H1 (cell line): Measurements from ENCODE around the gene CALML5.

Source experiments
- CREB1 ChIP-seq: IDR thresholded peaks from 2 replicates; pipeline ENCODE4 v1.6.1; 2012; ENCODE audit warnings: inconsistent platforms
- EP300 ChIP-seq, 2 experiments: IDR thresholded peaks; 1 replicate in 1 of 2; 2 replicates in 1 of 2; pipeline ENCODE4 v1.6.1; 2011 to 2012; ENCODE audit warnings: low read depth in 2 of 2, low read length in 2 of 2, mild to moderate bottlenecking in 2 of 2, borderline replicate concordance in 1 of 2, inconsistent platforms in 1 of 2, moderate library complexity in 1 of 2
- EZH2 ChIP-seq: fragments of 200-600 bp; sonication (generic); IDR thresholded peaks from 2 replicates; pipeline ENCODE4 v1.7.1; 2012; ENCODE audit warnings: low read depth, mild to moderate bottlenecking, moderate library complexity, low read length, inconsistent platforms; ENCODE audit not compliant: severe bottlenecking
- POLR2A ChIP-seq, 2 experiments: IDR thresholded peaks; 1 replicate in 1 of 2; 2 replicates in 1 of 2; pipeline ENCODE4 v1.6.1; 2011; ENCODE audit warnings: low read depth in 2 of 2, low read length in 2 of 2, mild to moderate bottlenecking in 2 of 2; ENCODE audit errors: control extremely low read depth in 1 of 2
- RAD21 ChIP-seq, 2 experiments: IDR thresholded peaks in 1 of 2; conservative IDR thresholded peaks in 1 of 2; 2 replicates each; pipeline ENCODE4 v1.6.1; 2011; ENCODE audit warnings: low read depth in 2 of 2, low read length in 2 of 2, improper control_type of control experiment in 1 of 2, inconsistent platforms in 1 of 2, mild to moderate bottlenecking in 1 of 2, moderate library complexity in 1 of 2
- SP1 ChIP-seq: IDR thresholded peaks from 2 replicates; pipeline ENCODE4 v1.6.1; 2011; ENCODE audit warnings: low read depth, low read length
- TAF7 ChIP-seq: optimal IDR thresholded peaks from 2 replicates; pipeline ENCODE3; 2011; ENCODE audit warnings: low read depth, mild to moderate bottlenecking, inconsistent platforms, low read length, moderate library complexity, borderline replicate concordance
- TEAD4 ChIP-seq: IDR thresholded peaks from 2 replicates; pipeline ENCODE4 v1.6.1; 2012; ENCODE audit warnings: low read depth, low read length, inconsistent platforms, mixed read lengths
- YY1 ChIP-seq: IDR thresholded peaks from 2 replicates; pipeline ENCODE4 v1.6.1; 2011; ENCODE audit warnings: low read depth, mild to moderate bottlenecking, low read length
- TF ChIP-seq, protein P1 (sequence below), 3 experiments: IDR thresholded peaks; 1 replicate in 2 of 3; 2 replicates in 1 of 3; pipeline versions ENCODE4 v1.5.1 to v1.6.1; 2011; ENCODE audit warnings: low read length in 3 of 3, mild to moderate bottlenecking in 3 of 3, inconsistent platforms in 2 of 3, low read depth in 1 of 3, moderate library complexity in 1 of 3; ENCODE audit not compliant: insufficient read depth in 1 of 3; ENCODE audit errors: control extremely low read depth in 1 of 3

DNA sequence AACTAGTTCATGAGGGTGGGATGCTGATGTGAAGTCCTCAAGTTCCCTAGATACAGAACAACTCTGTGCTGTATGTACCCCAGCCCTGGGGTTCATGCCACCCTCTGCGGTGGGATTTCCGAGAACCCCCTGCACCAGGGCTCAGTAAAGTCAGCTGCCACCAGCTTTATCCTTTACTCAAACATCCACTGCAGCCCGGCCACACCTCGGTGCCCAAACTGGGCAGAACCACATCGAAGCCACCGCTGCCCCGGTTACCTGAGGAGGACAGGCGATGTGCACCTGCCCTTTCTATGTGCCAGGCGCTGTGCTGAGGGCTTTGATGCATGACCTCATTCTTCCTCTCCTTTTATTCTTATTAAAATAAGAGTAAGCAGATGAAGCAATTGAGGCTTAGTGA, 9.9 kb upstream of the CALML5 start:
- TF ChIP-seq, protein P1, sequence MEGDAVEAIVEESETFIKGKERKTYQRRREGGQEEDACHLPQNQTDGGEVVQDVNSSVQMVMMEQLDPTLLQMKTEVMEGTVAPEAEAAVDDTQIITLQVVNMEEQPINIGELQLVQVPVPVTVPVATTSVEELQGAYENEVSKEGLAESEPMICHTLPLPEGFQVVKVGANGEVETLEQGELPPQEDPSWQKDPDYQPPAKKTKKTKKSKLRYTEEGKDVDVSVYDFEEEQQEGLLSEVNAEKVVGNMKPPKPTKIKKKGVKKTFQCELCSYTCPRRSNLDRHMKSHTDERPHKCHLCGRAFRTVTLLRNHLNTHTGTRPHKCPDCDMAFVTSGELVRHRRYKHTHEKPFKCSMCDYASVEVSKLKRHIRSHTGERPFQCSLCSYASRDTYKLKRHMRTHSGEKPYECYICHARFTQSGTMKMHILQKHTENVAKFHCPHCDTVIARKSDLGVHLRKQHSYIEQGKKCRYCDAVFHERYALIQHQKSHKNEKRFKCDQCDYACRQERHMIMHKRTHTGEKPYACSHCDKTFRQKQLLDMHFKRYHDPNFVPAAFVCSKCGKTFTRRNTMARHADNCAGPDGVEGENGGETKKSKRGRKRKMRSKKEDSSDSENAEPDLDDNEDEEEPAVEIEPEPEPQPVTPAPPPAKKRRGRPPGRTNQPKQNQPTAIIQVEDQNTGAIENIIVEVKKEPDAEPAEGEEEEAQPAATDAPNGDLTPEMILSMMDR (IDR thresholded peaks at IDR 0.05; ENCODE audit: control extremely low read depth in 1 of 3, insufficient read depth in 1 of 3, low read depth in 1 of 3, low read length in 3 of 3), result no peak
- TF ChIP-seq POLR2A (IDR thresholded peaks at IDR 0.05; ENCODE audit: control extremely low read depth in 1 of 2, low read depth in 2 of 2, low read length in 2 of 2) (no peak), YY1 (no peak), TAF7 (no peak), CREB1 (no peak), RAD21 (IDR thresholded peaks at IDR 0.05 in 1 of 2, conservative IDR thresholded peaks at IDR 0.05 in 1 of 2; ENCODE audit: low read depth in 2 of 2, low read length in 2 of 2) (no peak), EP300 (IDR thresholded peaks at IDR 0.05; ENCODE audit: borderline replicate concordance in 1 of 2, low read depth in 2 of 2, low read length in 2 of 2) (no peak), SP1 (no peak), TEAD4 (no peak), EZH2 (no peak)
